ENCODE data around the gene ZNF518A. TPM values are rescaled to one million over a fixed set of nuclear protein-coding genes. Genes with fewer than 3 reads are reported as not detected.

Gene ZNF518A
- total and polyA plus RNA-seq, 2 donors (not counting 3 experiments of a cell fraction or from before 2014, with no cell fraction given) = 2.9 to 12.1 TPM

GRCh38 chr10:96137567-96137966 lies 7.5 kb downstream of the ZNF518A start:
- no peaks in the 10 kb centered on the region for H3K27me3 ChIP-seq (ENCODE audit: control insufficient read depth in 2 of 2, insufficient read depth in 2 of 2, low read length in 2 of 2)
- H3K4me1 ChIP-seq (ENCODE audit: control insufficient read depth, extremely low read depth, insufficient read depth, low read length) = no peaks in the 10 kb centered on the region
- peaks cover 0 to 4% of the 10 kb centered on the region in 2 experiments for H3K36me3 ChIP-seq (ENCODE audit: control insufficient read depth in 2 of 2, extremely low read depth in 1 of 2, insufficient read depth in 2 of 2, low read length in 2 of 2)
- H3K9me1 ChIP-seq (replicated peaks; ENCODE audit: control insufficient read depth, extremely low read depth, insufficient read depth, low read length) = no peaks in the 10 kb centered on the region
- FAIRE-seq (no peak), DNase-seq (ENCODE audit: low read depth, low spot score) (no peak)
- H3K9ac ChIP-seq (replicated peaks; ENCODE audit: extremely low read depth, insufficient read depth, low read length) = no peak overlapping the region
- CTCF ChIA-PET = interaction anchor here (1.3 kb wide), 1 partner anchor 8 kb away, joined by 3 read pairs; the partner anchor contains the start of gene ZNF518A
- BruUV-seq (replicated peaks) = no TSS peak
- intact Hi-C loops (cut with micrococcal nuclease) = no loop called here
- POLR2A ChIA-PET = no interaction called here
- no peak overlapping the region for H3K27ac ChIP-seq (ENCODE audit: insufficient read depth, low read depth, low read length)
- dilution Hi-C loops (cut with MboI; ENCODE audit: extremely low pct_ligation_motif_present, low sequenced_read_pairs) = no loop called here
- no peaks in the 10 kb centered on the region for H3K9me3 ChIP-seq (replicated peaks; ENCODE audit: control insufficient read depth, insufficient read depth, low read length)
- H4K20me1 ChIP-seq (replicated peaks; ENCODE audit: control insufficient read depth, extremely low read depth, insufficient read depth, low read length) = no peaks in the 10 kb centered on the region
- no peak overlapping the region for H3K4me2 ChIP-seq (ENCODE audit: insufficient read depth, low read length)
- H2AFZ ChIP-seq (ENCODE audit: low read depth, low read length) = no peak overlapping the region
- TF ChIP-seq POLR2AphosphoS5 (IDR thresholded peaks at IDR 0.05; ENCODE audit: insufficient read depth, low read depth, low read length) (no peak), POLR2A (IDR thresholded peaks at IDR 0.05; ENCODE audit: low read depth, low read length) (no peak), MAX (IDR thresholded peaks at IDR 0.05; ENCODE audit: insufficient read depth, insufficient read length) (no peak), FOS (IDR thresholded peaks at IDR 0.05; ENCODE audit: borderline replicate concordance, insufficient read depth, low read length) (no peak), EZH2 (IDR thresholded peaks at IDR 0.05; ENCODE audit: borderline replicate concordance, low read depth, low read length, severe bottlenecking) (no peak), MYC (IDR thresholded peaks at IDR 0.05; ENCODE audit: low read depth, low read length) (no peak), CTCF (IDR thresholded peaks at IDR 0.05; ENCODE audit: extremely low read depth in 1 of 2, insufficient read depth in 1 of 2, low read depth in 1 of 2, low read length in 2 of 2) (no peak), JUN (IDR thresholded peaks at IDR 0.05; ENCODE audit: borderline replicate concordance, insufficient read depth, insufficient read length, low read depth) (no peak)
- H3K4me3 ChIP-seq (replicated peaks in 1 of 3; ENCODE audit: insufficient read depth in 1 of 3, low read depth in 1 of 3, low read length in 3 of 3) = no peak overlapping the region
- no peaks in the 10 kb centered on the region for H3K79me2 ChIP-seq (ENCODE audit: control insufficient read depth, insufficient read depth, low read length)

Data from endothelial cell of umbilical vein (primary cell).